NT2/D1 (cell line): ENCODE measurements around the gene KAT6B.

Source experiments
- SUZ12 ChIP-seq: IDR thresholded peaks from 2 replicates; pipeline ENCODE4 v1.6.1; 2011; ENCODE audit not compliant: insufficient read length, insufficient read depth; ENCODE audit errors: extremely low read depth
- YY1 ChIP-seq: IDR thresholded peaks from 2 replicates; pipeline ENCODE4 v1.6.1; 2011; ENCODE audit not compliant: insufficient read length, insufficient read depth

GRCh38 chr10:75015442-75015841, 189.0 kb downstream of the KAT6B start:
- TF ChIP-seq SUZ12 (no peak), YY1 (no peak)
